NOMO-1 (cell line): Measurements from ENCODE around the gene EPHB2.

Experiments used
- DNase-seq, 2 experiments: peaks; one replicate each; lab custom pipeline; 2025; ENCODE audit not compliant: unreplicated experiment in 2 of 2; lab: John Stamatoyannopoulos, UW

Gene EPHB2

GRCh38 chr1:22875841-22876240 lies 165.2 kb downstream of the EPHB2 start:
- DNase-seq = no peak

- no peak for DNase-seq
These were observed 165.9 kb downstream of the EPHB2 start for GRCh38 chr1:22876359-22877111.

GRCh38 chr1:22877112-22877915 lies 166.7 kb downstream of the EPHB2 start:
- DNase-seq = no peak

GRCh38 chr1:22877980-22878379 lies 167.3 kb downstream of the EPHB2 start:
- no peak for DNase-seq

- DNase-seq = no peak
These were observed 168.0 kb downstream of the EPHB2 start for GRCh38 chr1:22878626-22879025.

GRCh38 chr1:22879445-22879844 lies 168.8 kb downstream of the EPHB2 start:
- no peak for DNase-seq

GRCh38 chr1:22880174-22880601 lies 169.5 kb downstream of the EPHB2 start:
- no peak for DNase-seq

GRCh38 chr1:22883406-22883805 lies 172.8 kb downstream of the EPHB2 start:
- no peak for DNase-seq

- DNase-seq = no peak
These were observed 174.3 kb downstream of the EPHB2 start for GRCh38 chr1:22884806-22885530.

GRCh38 chr1:22886211-22886610 lies 175.6 kb downstream of the EPHB2 start:
- no peak for DNase-seq

- no peak for DNase-seq
These were observed 176.9 kb downstream of the EPHB2 start for GRCh38 chr1:22887491-22887890.

GRCh38 chr1:22888320-22889075 lies 177.9 kb downstream of the EPHB2 start:
- no peak for DNase-seq

GRCh38 chr1:22889213-22889827 lies 178.7 kb downstream of the EPHB2 start:
- DNase-seq = no peak

GRCh38 chr1:22892789-22893188 lies 182.2 kb downstream of the EPHB2 start:
- DNase-seq = peak in 1 of 2 experiments; percentile 3

- no peak for DNase-seq
These were observed 182.7 kb downstream of the EPHB2 start for GRCh38 chr1:22893292-22893691.

GRCh38 chr1:22895357-22895756 lies 184.7 kb downstream of the EPHB2 start:
- no peak for DNase-seq

GRCh38 chr1:22896184-22896583 lies 185.5 kb downstream of the EPHB2 start:
- no peak for DNase-seq

- DNase-seq = no peak
These were observed 189.8 kb downstream of the EPHB2 start for GRCh38 chr1:22900451-22900850.

- no peak for DNase-seq
These were observed 192.5 kb downstream of the EPHB2 start for GRCh38 chr1:22903113-22903512.

- DNase-seq = no peak
These were observed 196.3 kb downstream of the EPHB2 start for GRCh38 chr1:22906968-22907367.
